GM12873 (cell line): ENCODE measurements around the gene SCRT2.

Source experiments
- TF ChIP-seq, protein P1 (sequence below): IDR thresholded peaks from 2 replicates; pipeline ENCODE4 v1.5.1; 2012; ENCODE audit warnings: low read depth, mild to moderate bottlenecking, moderate library complexity, low read length, control low read depth; ENCODE audit not compliant: insufficient read depth; ENCODE audit errors: missing control alignments

SCRT2 gene

GRCh38 chr20:663315-664090, 12.1 kb downstream of the SCRT2 start:
- TF ChIP-seq, protein P1, sequence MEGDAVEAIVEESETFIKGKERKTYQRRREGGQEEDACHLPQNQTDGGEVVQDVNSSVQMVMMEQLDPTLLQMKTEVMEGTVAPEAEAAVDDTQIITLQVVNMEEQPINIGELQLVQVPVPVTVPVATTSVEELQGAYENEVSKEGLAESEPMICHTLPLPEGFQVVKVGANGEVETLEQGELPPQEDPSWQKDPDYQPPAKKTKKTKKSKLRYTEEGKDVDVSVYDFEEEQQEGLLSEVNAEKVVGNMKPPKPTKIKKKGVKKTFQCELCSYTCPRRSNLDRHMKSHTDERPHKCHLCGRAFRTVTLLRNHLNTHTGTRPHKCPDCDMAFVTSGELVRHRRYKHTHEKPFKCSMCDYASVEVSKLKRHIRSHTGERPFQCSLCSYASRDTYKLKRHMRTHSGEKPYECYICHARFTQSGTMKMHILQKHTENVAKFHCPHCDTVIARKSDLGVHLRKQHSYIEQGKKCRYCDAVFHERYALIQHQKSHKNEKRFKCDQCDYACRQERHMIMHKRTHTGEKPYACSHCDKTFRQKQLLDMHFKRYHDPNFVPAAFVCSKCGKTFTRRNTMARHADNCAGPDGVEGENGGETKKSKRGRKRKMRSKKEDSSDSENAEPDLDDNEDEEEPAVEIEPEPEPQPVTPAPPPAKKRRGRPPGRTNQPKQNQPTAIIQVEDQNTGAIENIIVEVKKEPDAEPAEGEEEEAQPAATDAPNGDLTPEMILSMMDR = no peak

GRCh38 chr20:662277-663192, 13.1 kb downstream of the SCRT2 start:
- TF ChIP-seq, protein P1 = no peak

GRCh38 chr20:661474-662270, 13.9 kb downstream of the SCRT2 start:
- TF ChIP-seq, protein P1 = no peak

DNA sequence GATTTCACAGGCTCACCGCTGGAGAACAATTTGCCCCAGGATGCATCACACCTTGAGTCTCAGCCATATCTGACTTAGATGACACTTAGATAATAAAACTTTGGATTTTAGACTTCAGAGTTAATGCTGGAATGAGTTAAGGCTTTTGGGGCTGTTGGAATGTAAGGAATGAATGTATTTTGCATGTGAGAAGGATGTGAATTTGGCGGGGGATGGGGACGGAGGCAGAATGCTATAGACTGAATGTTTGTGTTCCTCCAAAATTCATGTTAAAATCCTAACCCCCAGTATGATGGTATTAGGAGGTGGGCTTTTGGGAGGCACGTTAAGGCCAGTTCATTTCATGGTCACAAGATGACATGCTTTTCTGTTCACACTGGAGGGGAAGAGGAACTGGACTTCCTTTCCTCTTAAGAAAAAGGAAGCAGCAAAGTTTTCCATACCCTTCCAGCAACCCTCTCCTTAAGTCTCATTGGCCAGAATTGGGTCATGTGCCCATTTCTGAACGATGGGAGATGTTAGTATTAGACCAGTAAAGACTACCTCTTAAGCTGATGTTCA, 16.8 kb downstream of the SCRT2 start:
- TF ChIP-seq, protein P1 = no peak

DNA sequence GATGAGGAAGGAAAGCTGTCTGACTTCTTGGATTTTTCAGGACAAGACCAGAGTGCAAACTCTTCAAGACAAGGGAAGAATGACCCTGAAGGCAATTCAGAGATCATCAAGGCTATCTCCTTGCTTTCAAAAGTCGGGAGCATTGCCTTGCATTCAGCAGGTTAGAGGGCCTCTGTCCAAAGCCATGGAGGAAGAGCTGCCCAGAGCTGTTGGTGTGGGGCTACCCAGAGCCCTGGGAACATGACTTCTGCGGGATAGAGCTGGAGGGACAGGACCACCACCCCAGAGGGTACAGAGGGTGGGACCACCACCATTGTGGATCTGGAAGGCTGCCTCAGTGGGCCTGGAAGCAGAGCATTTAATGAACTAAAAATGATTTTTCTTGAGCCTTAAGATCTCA, 17.4 kb downstream of the SCRT2 start:
- TF ChIP-seq, protein P1 = no peak

GRCh38 chr20:655726-656624, 19.6 kb downstream of the SCRT2 start:
- TF ChIP-seq, protein P1 = no peak
